Calu3 (cell line): ENCODE data around the gene ERC2. TPM values are rescaled to one million over a fixed set of nuclear protein-coding genes. Genes with fewer than 3 reads are reported as not detected.

Experiments used
- BruUV-seq: library from RNA; stranded (reverse); fragments of 400-500 nt; replicated peaks from 2 replicates; lab custom pipeline; 2021; lab: Mats Ljungman, UMichigan
- CTCF ChIA-PET: fragments of 300-600 bp; sonication (Branson Sonifier 250); formaldehyde crosslinking; loops from one replicate; lab custom pipeline; 2022; ENCODE audit warnings: antibody characterized with exemption; lab: Charles Lee
- DNase-seq: peaks from one replicate; pipeline ENCODE4 v3.0.0; 2022
- H3K27ac Mint-ChIP-seq: one replicate; pipeline ENCODE4 v1.8.0; 2022; ENCODE audit warnings: mixed read lengths; ENCODE audit not compliant: unreplicated experiment
- H3K27me3 Mint-ChIP-seq: one replicate; pipeline ENCODE4 v1.8.0; 2022; ENCODE audit warnings: mixed read lengths; ENCODE audit not compliant: unreplicated experiment
- H3K36me3 Mint-ChIP-seq: one replicate; pipeline ENCODE4 v1.8.0; 2022; ENCODE audit warnings: mild to moderate bottlenecking, moderate library complexity, mixed read lengths; ENCODE audit not compliant: insufficient read depth, unreplicated experiment
- H3K4me1 Mint-ChIP-seq: one replicate; pipeline ENCODE4 v1.8.0; 2022; ENCODE audit warnings: mild to moderate bottlenecking, low read depth, mixed read lengths; ENCODE audit not compliant: unreplicated experiment
- H3K4me3 Mint-ChIP-seq: one replicate; pipeline ENCODE4 v1.8.0; 2022; ENCODE audit warnings: mild to moderate bottlenecking, low read depth, moderate library complexity, mixed read lengths; ENCODE audit not compliant: unreplicated experiment
- H3K9me3 Mint-ChIP-seq: one replicate; pipeline ENCODE4 v1.8.0; 2022; ENCODE audit warnings: low read depth, mixed read lengths; ENCODE audit not compliant: unreplicated experiment
- CTCF ChIP-seq: fragments of 200-600 bp; IDR thresholded peaks from one replicate; pipeline ENCODE4 v1.8.0; 2022; ENCODE audit warnings: antibody characterized with exemption; ENCODE audit not compliant: unreplicated experiment
- intact Hi-C: fragments of 100-400 bp; cut with micrococcal nuclease; formaldehyde crosslinking; loops from one replicate; pipeline ENCODE4 v1.10.0; 2022; ENCODE audit not compliant: unreplicated experiment
- total RNA-seq: library from RNA; stranded (reverse); gene quantifications from 2 replicates; pipeline ENCODE4 v1.2.3, GENCODE V29; 2022

The ERC2 gene
- total RNA-seq, 1 experiment from 2014 or later, result 0.73 TPM

- no peaks in the 10 kb centered on the region for H3K4me1 Mint-ChIP-seq
- CTCF ChIA-PET, result no interaction called here
- no peak for TF ChIP-seq CTCF
- BruUV-seq, result no TSS peak
- H3K27me3 Mint-ChIP-seq, result no peaks in the 10 kb centered on the region
- DNase-seq, result no peak
- H3K9me3 Mint-ChIP-seq, result peaks cover 12% of the 10 kb centered on the region
- intact Hi-C loops, result no loop called here
- H3K27ac Mint-ChIP-seq, result no peak overlapping the region
- no peak overlapping the region for H3K4me3 Mint-ChIP-seq
- no peaks in the 10 kb centered on the region for H3K36me3 Mint-ChIP-seq
Measured at GRCh38 chr3:55636300-55637195, 831.7 kb downstream of the ERC2 start.

- no peak for TF ChIP-seq CTCF
- intact Hi-C loops, result no loop called here
- Mint-ChIP-seq H3K36me3 (no peaks in the 10 kb centered on the region), H3K27ac (no peak overlapping the region), H3K27me3 (no peaks in the 10 kb centered on the region), H3K4me1 (no peaks in the 10 kb centered on the region), H3K4me3 (no peak overlapping the region), H3K9me3 (peaks cover 12% of the 10 kb centered on the region)
- no TSS peak for BruUV-seq
- CTCF ChIA-PET, result no interaction called here
- no peak for DNase-seq
Measured at GRCh38 chr3:55634345-55634744, 833.9 kb downstream of the ERC2 start.

- Mint-ChIP-seq H3K36me3 (no peaks in the 10 kb centered on the region), H3K4me3 (no peak overlapping the region), H3K27me3 (no peaks in the 10 kb centered on the region), H3K27ac (no peak overlapping the region), H3K9me3 (peaks cover 7% of the 10 kb centered on the region), H3K4me1 (no peaks in the 10 kb centered on the region)
- BruUV-seq, result no TSS peak
- no peak for DNase-seq
- CTCF ChIA-PET, result no interaction called here
- intact Hi-C loops, result no loop called here
- TF ChIP-seq CTCF, result no peak
Measured at GRCh38 chr3:55633333-55633732, 834.9 kb downstream of the ERC2 start.

GRCh38 chr3:55631766-55632331 is 836.4 kb downstream of the ERC2 start:
- intact Hi-C loops, result no loop called here
- peaks cover 5% of the 10 kb centered on the region for H3K9me3 Mint-ChIP-seq
- CTCF ChIA-PET, result no interaction called here
- H3K27me3 Mint-ChIP-seq, result no peaks in the 10 kb centered on the region
- no peak for TF ChIP-seq CTCF
- H3K4me1 Mint-ChIP-seq, result no peaks in the 10 kb centered on the region
- H3K4me3 Mint-ChIP-seq, result no peak overlapping the region
- DNase-seq, result no peak
- no peak overlapping the region for H3K27ac Mint-ChIP-seq
- no TSS peak for BruUV-seq
- no peaks in the 10 kb centered on the region for H3K36me3 Mint-ChIP-seq
